Measurements from ENCODE around the gene INTS13. TPM values are rescaled to one million over a fixed set of nuclear protein-coding genes. Genes with fewer than 3 reads are reported as not detected.

Gene INTS13
- total and polyA plus RNA-seq, 4 donors = 6.6 to 19.7 (median 10.2) TPM

DNA sequence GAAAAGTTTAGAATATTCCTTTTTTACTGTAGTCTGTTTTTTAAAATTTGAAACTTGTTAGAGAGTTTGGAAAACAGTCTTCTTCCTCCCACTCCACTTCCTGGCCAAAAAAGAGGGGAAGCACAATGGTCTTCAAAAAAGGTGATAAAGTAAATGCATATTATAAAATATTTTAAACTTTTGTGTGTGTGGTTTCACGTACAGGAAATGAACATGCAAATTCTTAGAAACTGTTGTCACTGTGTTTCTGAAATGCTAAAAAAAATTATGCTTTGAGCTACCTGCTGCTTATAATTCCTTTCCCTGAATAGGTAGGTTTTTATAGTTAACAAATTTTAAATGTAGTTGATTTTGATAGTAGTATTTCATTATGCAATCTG lies 3.4 kb upstream of the INTS13 start:
- no peaks in the 10 kb centered on the region for H3K27me3 ChIP-seq (ENCODE audit: control insufficient read depth in 4 of 4, insufficient read depth in 4 of 4, low read length in 3 of 4)
- no peak for DNase-seq (ENCODE audit: low spot score)
- TF ChIP-seq GABPA (IDR thresholded peaks at IDR 0.05 in 1 of 2, conservative IDR thresholded peaks at IDR 0.05 in 1 of 2) = no peak
- no peak for TF ChIP-seq RXRA (IDR thresholded peaks at IDR 0.05)
- no peak for TF ChIP-seq EGR1 (IDR thresholded peaks at IDR 0.05; ENCODE audit: low read depth in 2 of 2)
- TF ChIP-seq, protein P1, sequence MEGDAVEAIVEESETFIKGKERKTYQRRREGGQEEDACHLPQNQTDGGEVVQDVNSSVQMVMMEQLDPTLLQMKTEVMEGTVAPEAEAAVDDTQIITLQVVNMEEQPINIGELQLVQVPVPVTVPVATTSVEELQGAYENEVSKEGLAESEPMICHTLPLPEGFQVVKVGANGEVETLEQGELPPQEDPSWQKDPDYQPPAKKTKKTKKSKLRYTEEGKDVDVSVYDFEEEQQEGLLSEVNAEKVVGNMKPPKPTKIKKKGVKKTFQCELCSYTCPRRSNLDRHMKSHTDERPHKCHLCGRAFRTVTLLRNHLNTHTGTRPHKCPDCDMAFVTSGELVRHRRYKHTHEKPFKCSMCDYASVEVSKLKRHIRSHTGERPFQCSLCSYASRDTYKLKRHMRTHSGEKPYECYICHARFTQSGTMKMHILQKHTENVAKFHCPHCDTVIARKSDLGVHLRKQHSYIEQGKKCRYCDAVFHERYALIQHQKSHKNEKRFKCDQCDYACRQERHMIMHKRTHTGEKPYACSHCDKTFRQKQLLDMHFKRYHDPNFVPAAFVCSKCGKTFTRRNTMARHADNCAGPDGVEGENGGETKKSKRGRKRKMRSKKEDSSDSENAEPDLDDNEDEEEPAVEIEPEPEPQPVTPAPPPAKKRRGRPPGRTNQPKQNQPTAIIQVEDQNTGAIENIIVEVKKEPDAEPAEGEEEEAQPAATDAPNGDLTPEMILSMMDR (IDR thresholded peaks at IDR 0.05; ENCODE audit: low read depth, low read length, missing input control) = no peak
- TF ChIP-seq JUND (IDR thresholded peaks at IDR 0.05) = no peak
- no peak for TF ChIP-seq SP1 (IDR thresholded peaks at IDR 0.05)
- TF ChIP-seq, protein P2, sequence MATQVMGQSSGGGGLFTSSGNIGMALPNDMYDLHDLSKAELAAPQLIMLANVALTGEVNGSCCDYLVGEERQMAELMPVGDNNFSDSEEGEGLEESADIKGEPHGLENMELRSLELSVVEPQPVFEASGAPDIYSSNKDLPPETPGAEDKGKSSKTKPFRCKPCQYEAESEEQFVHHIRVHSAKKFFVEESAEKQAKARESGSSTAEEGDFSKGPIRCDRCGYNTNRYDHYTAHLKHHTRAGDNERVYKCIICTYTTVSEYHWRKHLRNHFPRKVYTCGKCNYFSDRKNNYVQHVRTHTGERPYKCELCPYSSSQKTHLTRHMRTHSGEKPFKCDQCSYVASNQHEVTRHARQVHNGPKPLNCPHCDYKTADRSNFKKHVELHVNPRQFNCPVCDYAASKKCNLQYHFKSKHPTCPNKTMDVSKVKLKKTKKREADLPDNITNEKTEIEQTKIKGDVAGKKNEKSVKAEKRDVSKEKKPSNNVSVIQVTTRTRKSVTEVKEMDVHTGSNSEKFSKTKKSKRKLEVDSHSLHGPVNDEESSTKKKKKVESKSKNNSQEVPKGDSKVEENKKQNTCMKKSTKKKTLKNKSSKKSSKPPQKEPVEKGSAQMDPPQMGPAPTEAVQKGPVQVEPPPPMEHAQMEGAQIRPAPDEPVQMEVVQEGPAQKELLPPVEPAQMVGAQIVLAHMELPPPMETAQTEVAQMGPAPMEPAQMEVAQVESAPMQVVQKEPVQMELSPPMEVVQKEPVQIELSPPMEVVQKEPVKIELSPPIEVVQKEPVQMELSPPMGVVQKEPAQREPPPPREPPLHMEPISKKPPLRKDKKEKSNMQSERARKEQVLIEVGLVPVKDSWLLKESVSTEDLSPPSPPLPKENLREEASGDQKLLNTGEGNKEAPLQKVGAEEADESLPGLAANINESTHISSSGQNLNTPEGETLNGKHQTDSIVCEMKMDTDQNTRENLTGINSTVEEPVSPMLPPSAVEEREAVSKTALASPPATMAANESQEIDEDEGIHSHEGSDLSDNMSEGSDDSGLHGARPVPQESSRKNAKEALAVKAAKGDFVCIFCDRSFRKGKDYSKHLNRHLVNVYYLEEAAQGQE (IDR thresholded peaks at IDR 0.05) = no peak
- no peak for TF ChIP-seq FOXA2 (IDR thresholded peaks at IDR 0.05)
- no peak for TF ChIP-seq ATF3 (IDR thresholded peaks at IDR 0.05)
- no peak for TF ChIP-seq FOXA1 (IDR thresholded peaks at IDR 0.05)
- TF ChIP-seq HNF4A (conservative IDR thresholded peaks at IDR 0.05) = no peak
- TF ChIP-seq NR2F2 (IDR thresholded peaks at IDR 0.05) = no peak
- TF ChIP-seq MAX (IDR thresholded peaks at IDR 0.05) = no peak
- TF ChIP-seq YY1 (IDR thresholded peaks at IDR 0.05) = no peak
- TF ChIP-seq RAD21 (IDR thresholded peaks at IDR 0.05) = no peak
- no peak overlapping the region for H3K4me3 ChIP-seq (ENCODE audit: low read depth in 1 of 3, low read length in 3 of 3)
- H3K27ac ChIP-seq (ENCODE audit: low read depth in 1 of 2, low read length in 2 of 2) = no peak overlapping the region
- 65% methylated on average over 1 of the region's 1 CpG for WGBS
- H3K9me3 ChIP-seq (ENCODE audit: control insufficient read depth in 4 of 4, low read length in 3 of 4) = no peaks in the 10 kb centered on the region
- H3K4me1 ChIP-seq (ENCODE audit: control insufficient read depth in 4 of 4, insufficient read depth in 4 of 4, low read length in 3 of 4) = peaks cover 8 to 27% (median 12%) of the 10 kb centered on the region in 4 donors
- H3K9ac ChIP-seq (ENCODE audit: low read depth in 1 of 2, low read length in 2 of 2) = peak overlapping the region in 1 of 2 donors; percentile 51
- no peaks in the 10 kb centered on the region for H3K36me3 ChIP-seq (ENCODE audit: control insufficient read depth in 4 of 4, insufficient read depth in 3 of 4, low read depth in 1 of 4, low read length in 3 of 4)

DNA sequence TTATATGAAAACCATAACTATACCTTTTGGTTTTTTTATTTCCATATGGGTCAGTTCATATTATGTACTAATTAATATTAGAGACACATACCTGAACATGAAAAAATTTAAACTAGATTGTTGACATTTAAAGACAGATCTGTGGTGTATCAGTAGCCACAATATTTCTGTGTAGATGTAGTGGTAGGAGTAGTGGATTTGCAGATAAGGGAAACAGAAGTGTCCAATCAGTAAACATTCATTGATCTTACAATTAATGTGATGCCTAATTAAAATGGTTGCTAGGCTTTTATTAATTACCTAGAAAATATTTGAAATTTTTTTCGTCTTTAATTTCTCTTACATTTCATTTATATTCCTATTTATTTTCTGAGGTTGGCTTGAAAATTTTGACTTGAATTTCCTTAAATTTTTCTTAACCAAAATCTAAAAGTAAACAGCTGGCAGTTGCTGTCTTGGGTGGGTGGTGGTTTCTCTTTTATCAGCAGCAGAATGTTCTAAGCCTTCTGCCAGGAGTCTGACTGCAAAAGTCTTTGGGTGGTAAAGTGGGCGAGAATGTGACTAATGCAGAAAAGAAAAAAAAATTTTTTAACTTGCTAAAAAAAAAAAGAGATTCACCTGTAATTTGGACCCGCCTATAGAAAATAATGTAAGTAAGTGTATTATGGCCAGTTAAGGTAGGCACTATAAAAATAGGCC lies 2.9 kb upstream of the INTS13 start:
- Histone ChIP-seq H3K9ac (ENCODE audit: low read depth in 1 of 2, low read length in 2 of 2) (peak overlapping the region; percentile 24 to 51), H3K27me3 (ENCODE audit: control insufficient read depth in 4 of 4, insufficient read depth in 4 of 4, low read length in 3 of 4) (no peaks in the 10 kb centered on the region), H3K4me3 (ENCODE audit: low read depth in 1 of 3, low read length in 3 of 3) (no peak overlapping the region), H3K4me1 (ENCODE audit: control insufficient read depth in 4 of 4, insufficient read depth in 4 of 4, low read length in 3 of 4) (peaks cover 9 to 32% (median 14%) of the 10 kb centered on the region in 4 donors), H3K36me3 (ENCODE audit: control insufficient read depth in 4 of 4, insufficient read depth in 3 of 4, low read depth in 1 of 4, low read length in 3 of 4) (no peaks in the 10 kb centered on the region), H3K27ac (ENCODE audit: low read depth in 1 of 2, low read length in 2 of 2) (no peak overlapping the region), H3K9me3 (ENCODE audit: control insufficient read depth in 4 of 4, low read length in 3 of 4) (no peaks in the 10 kb centered on the region)
- DNase-seq (ENCODE audit: low spot score) = no peak
- 75% methylated on average over 3 of the region's 3 CpGs for WGBS
- no peak for TF ChIP-seq EGR1 (IDR thresholded peaks at IDR 0.05; ENCODE audit: low read depth in 2 of 2)
- TF ChIP-seq ATF3 (IDR thresholded peaks at IDR 0.05) = no peak
- no peak for TF ChIP-seq RAD21 (IDR thresholded peaks at IDR 0.05)
- TF ChIP-seq NR2F2 (IDR thresholded peaks at IDR 0.05) = no peak
- TF ChIP-seq ZBTB33 (IDR thresholded peaks at IDR 0.05) = no peak
- TF ChIP-seq YY1 (IDR thresholded peaks at IDR 0.05) = no peak
- no peak for TF ChIP-seq RXRA (IDR thresholded peaks at IDR 0.05)
- TF ChIP-seq FOXA1 (IDR thresholded peaks at IDR 0.05) = no peak
- no peak for TF ChIP-seq TAF1 (conservative IDR thresholded peaks at IDR 0.05)
- TF ChIP-seq MAX (IDR thresholded peaks at IDR 0.05) = no peak
- TF ChIP-seq SP1 (IDR thresholded peaks at IDR 0.05) = no peak
- TF ChIP-seq GABPA (IDR thresholded peaks at IDR 0.05 in 1 of 2, conservative IDR thresholded peaks at IDR 0.05 in 1 of 2) = no peak
- TF ChIP-seq HNF4A (conservative IDR thresholded peaks at IDR 0.05) = no peak
- TF ChIP-seq HNF4G (IDR thresholded peaks at IDR 0.05) = no peak
- TF ChIP-seq, protein P2 (IDR thresholded peaks at IDR 0.05) = no peak

Measured in liver (tissue), 9 donors.